CD14-positive monocyte (primary cell): ENCODE results near the gene MAVS. TPM values are rescaled to one million over a fixed set of nuclear protein-coding genes. Genes with fewer than 3 reads are reported as not detected.

Experiments
- DNase-seq, 3 donors: peaks; one replicate each; pipeline ENCODE4 v3.0.0-alpha.2; 2011 to 2022
- H2AFZ ChIP-seq: 2 replicates; pipeline ENCODE4 v1.6.0; 2012; ENCODE audit warnings: mild to moderate bottlenecking, low read depth, low read length, inconsistent platforms; ENCODE audit not compliant: insufficient read depth, poor library complexity, severe bottlenecking
- H3K27ac ChIP-seq, 2 donors: 1 replicate in 1 of 2; 2 replicates in 1 of 2; pipeline ENCODE4 v1.5.1; 2012 to 2013; ENCODE audit warnings: low read length in 2 of 2, control low read depth in 1 of 2, inconsistent platforms in 1 of 2, low read depth in 1 of 2, mild to moderate bottlenecking in 1 of 2
- H3K27me3 ChIP-seq, 2 donors: one replicate each; pipeline versions ENCODE4 v1.6.0 to v1.6.1; 2011 to 2013; ENCODE audit warnings: low read length in 2 of 2; ENCODE audit not compliant: control insufficient read depth in 2 of 2, insufficient read depth in 2 of 2
- H3K36me3 ChIP-seq, 2 donors: replicated peaks in 1 of 2; 1 replicate in 1 of 2; 2 replicates in 1 of 2; pipeline versions ENCODE4 v1.5.1 to v1.6.1; 2012 to 2013; ENCODE audit warnings: low read length in 2 of 2, control low read depth in 1 of 2, inconsistent platforms in 1 of 2, mild to moderate bottlenecking in 1 of 2; ENCODE audit not compliant: insufficient read depth in 2 of 2, control insufficient read depth in 1 of 2
- H3K4me1 ChIP-seq, 2 donors: 1 replicate in 1 of 2; 2 replicates in 1 of 2; pipeline versions ENCODE4 v1.5.1 to v1.6.1; 2012 to 2013; ENCODE audit warnings: low read length in 2 of 2, control low read depth in 1 of 2, inconsistent platforms in 1 of 2, mild to moderate bottlenecking in 1 of 2, moderate library complexity in 1 of 2; ENCODE audit not compliant: insufficient read depth in 2 of 2, control insufficient read depth in 1 of 2
- H3K4me2 ChIP-seq: replicated peaks from 2 replicates; pipeline ENCODE3; 2012; ENCODE audit warnings: low read length, moderate library complexity, mild to moderate bottlenecking; ENCODE audit not compliant: poor library complexity, severe bottlenecking; ENCODE audit errors: extremely low read depth
- H3K4me3 ChIP-seq, 3 experiments: fragments of 200-600 bp in 1 of 3; sonication (generic) in 1 of 3; replicated peaks in 1 of 3; 1 replicate in 2 of 3; 2 replicates in 1 of 3; pipeline ENCODE4 v1.5.1; 2011 to 2013; ENCODE audit warnings: low read length in 3 of 3, mild to moderate bottlenecking in 3 of 3, control low read depth in 2 of 3, low read depth in 2 of 3, inconsistent platforms in 1 of 3, moderate library complexity in 1 of 3
- H3K79me2 ChIP-seq: 2 replicates; pipeline ENCODE4 v1.6.0; 2012; ENCODE audit warnings: mild to moderate bottlenecking, control low read depth, inconsistent platforms, low read length, moderate library complexity; ENCODE audit not compliant: insufficient read depth
- H3K9ac ChIP-seq: 2 replicates; pipeline ENCODE4 v1.6.0; 2017; ENCODE audit warnings: low read length, mild to moderate bottlenecking; ENCODE audit not compliant: insufficient read depth, poor library complexity, severe bottlenecking
- H3K9me3 ChIP-seq, 2 donors: replicated peaks in 1 of 2; 1 replicate in 1 of 2; 2 replicates in 1 of 2; pipeline versions ENCODE4 v1.5.1 to v1.6.1; 2012 to 2013; ENCODE audit warnings: low read length in 2 of 2, control low read depth in 1 of 2; ENCODE audit not compliant: control insufficient read depth in 1 of 2, insufficient read depth in 1 of 2
- H4K20me1 ChIP-seq: 2 replicates; pipeline ENCODE4 v1.6.0; 2012; ENCODE audit warnings: mild to moderate bottlenecking, low read length, control low read depth, moderate library complexity; ENCODE audit not compliant: insufficient read depth
- H3K27ac Mint-ChIP-seq, 7 donors: one replicate each; pipeline ENCODE4 v1.8.0; 2020; ENCODE audit warnings: mild to moderate bottlenecking in 7 of 7, mixed read lengths in 7 of 7, moderate library complexity in 6 of 7, inconsistent platforms in 2 of 7
- H3K27me3 Mint-ChIP-seq, 3 donors: one replicate each; pipeline ENCODE4 v1.8.0; 2021 to 2022; ENCODE audit warnings: low read depth in 3 of 3, mild to moderate bottlenecking in 3 of 3, mixed read lengths in 3 of 3, moderate library complexity in 3 of 3, inconsistent platforms in 1 of 3
- H3K36me3 Mint-ChIP-seq, 2 donors: one replicate each; pipeline ENCODE4 v1.8.0; 2020; ENCODE audit warnings: mixed read lengths in 2 of 2, inconsistent platforms in 1 of 2, mild to moderate bottlenecking in 1 of 2
- H3K4me1 Mint-ChIP-seq: one replicate; pipeline ENCODE4 v1.8.0; 2020; ENCODE audit warnings: mild to moderate bottlenecking, mixed read lengths
- H3K4me3 Mint-ChIP-seq, 2 donors: one replicate each; pipeline ENCODE4 v1.8.0; 2020; ENCODE audit warnings: mild to moderate bottlenecking in 2 of 2, mixed read lengths in 2 of 2, moderate library complexity in 1 of 2
- H3K9me3 Mint-ChIP-seq, 7 donors: one replicate each; pipeline ENCODE4 v1.8.0; 2020 to 2022; ENCODE audit warnings: mixed read lengths in 7 of 7, mild to moderate bottlenecking in 6 of 7, moderate library complexity in 6 of 7, inconsistent platforms in 2 of 7
- CTCF ChIP-seq: fragments of 200-600 bp; IDR thresholded peaks from one replicate; pipeline ENCODE4 v1.8.0; 2022; ENCODE audit warnings: antibody characterized with exemption, mild to moderate bottlenecking
- WGBS: methylation state at CpG from one replicate; pipeline ENCODE4 v1.1.5; 2013; ENCODE audit warnings: missing lambda C conversion rate; ENCODE audit not compliant: insufficient coverage; 5-methylcytosine and 5-hydroxymethylcytosine counted together
- intact Hi-C, 2 donors: fragments of 100-400 bp; cut with micrococcal nuclease; formaldehyde crosslinking; loops; one replicate each; pipeline versions ENCODE4 v1.15.0 to v1.15.1; 2023
- polyA plus RNA-seq, 3 donors: library from polyadenylated mRNA; depleted of rRNA in 1 of 3; unstranded in 2 of 3; stranded (reverse) in 1 of 3; fragments of 300-500 nt in 2 of 3; fragments of >200 nt in 1 of 3; fragmentation: Illumina TruSeq in 2 of 3; gene quantifications; 1 replicate in 2 of 3; 2 replicates in 1 of 3; pipeline ENCODE4 v1.2.3, GENCODE V29; 2012 to 2021

MAVS gene
- polyA plus RNA-seq, 3 donors = 1.8 to 16.6 (median 3.2) TPM

- Histone ChIP-seq H3K27ac (peak overlapping the region; percentile 75 to 83), H3K9me3 (no peaks in the 10 kb centered on the region)
- no CpG with 5 or more reads among the region's 5 CpGs for WGBS
These were observed 55.8 kb downstream of the MAVS start for GRCh38 chr20:3902446-3902845.

GRCh38 chr20:3904224-3904623, 57.6 kb downstream of the MAVS start:
- H3K36me3 ChIP-seq = peaks cover 14 to 20% of the 10 kb centered on the region in 2 donors
- H3K4me3 ChIP-seq = no peak overlapping the region
- H3K4me1 ChIP-seq = peaks cover 50 to 55% of the 10 kb centered on the region in 2 donors
- H3K9me3 ChIP-seq = no peaks in the 10 kb centered on the region
- H3K4me1 Mint-ChIP-seq = peaks cover 72% of the 10 kb centered on the region
- no peak overlapping the region for H3K9ac ChIP-seq
- intact Hi-C loops = loop anchor here in 1 of 2 donors (5.0 kb wide), 1 partner anchor 183 kb away; no protein-coding TSS in a partner anchor
- H3K27me3 ChIP-seq = no peaks in the 10 kb centered on the region
- peak overlapping the region; percentile 75 to 83 for H3K27ac ChIP-seq
- WGBS = 85% methylated on average over 2 of the region's 2 CpGs
- no peak overlapping the region for H3K4me2 ChIP-seq
- no peak overlapping the region for H2AFZ ChIP-seq
- DNase-seq = no peak
- H3K27me3 Mint-ChIP-seq = peaks cover 0 to 4% (median 0%) of the 10 kb centered on the region in 3 donors
- TF ChIP-seq CTCF = no peak
- peaks cover 90% of the 10 kb centered on the region for H4K20me1 ChIP-seq
- H3K79me2 ChIP-seq = peaks cover 100% of the 10 kb centered on the region
- no peaks in the 10 kb centered on the region for H3K9me3 Mint-ChIP-seq
- no peak overlapping the region for H3K4me3 Mint-ChIP-seq
- H3K36me3 Mint-ChIP-seq = peaks cover 21 to 24% of the 10 kb centered on the region in 2 donors
- H3K27ac Mint-ChIP-seq = peak overlapping the region in 6 of 7 donors; percentile 41 to 95 (median 83)

More at GRCh38 chr20:3902446-3902845, 55.8 kb downstream of the MAVS start:
- H3K9ac ChIP-seq = no peak overlapping the region
- peak overlapping the region; percentile 80 to 96 (median 95) for H3K27ac Mint-ChIP-seq
- TF ChIP-seq CTCF = no peak
- peaks cover 84% of the 10 kb centered on the region for H3K4me1 Mint-ChIP-seq
- intact Hi-C loops = loop anchor here in 1 of 2 donors (5.0 kb wide), 1 partner anchor 185 kb away; no protein-coding TSS in a partner anchor
- H4K20me1 ChIP-seq = peaks cover 90% of the 10 kb centered on the region
- peak overlapping the region; percentile 71 for H3K4me2 ChIP-seq
- H3K27me3 Mint-ChIP-seq = peaks cover 0 to 4% (median 0%) of the 10 kb centered on the region in 3 donors
- H3K4me3 Mint-ChIP-seq = peak overlapping the region; percentile 74 to 87
- H3K36me3 Mint-ChIP-seq = peaks cover 6 to 10% of the 10 kb centered on the region in 2 donors
- H3K4me1 ChIP-seq = peaks cover 68 to 71% of the 10 kb centered on the region in 2 donors
- peaks cover 100% of the 10 kb centered on the region for H3K79me2 ChIP-seq
- H2AFZ ChIP-seq = no peak overlapping the region
- H3K4me3 ChIP-seq = peak overlapping the region; percentile 43 to 81 (median 74)
- H3K36me3 ChIP-seq = peaks cover 0 to 2% of the 10 kb centered on the region in 2 donors
- no peak for DNase-seq
- no peaks in the 10 kb centered on the region for H3K9me3 Mint-ChIP-seq
- no peaks in the 10 kb centered on the region for H3K27me3 ChIP-seq
